HAP-1 (cell line): Measurements from ENCODE around the gene CLINT1.

Experiments used
- DNase-seq, 2 experiments: peaks; one replicate each; pipeline ENCODE4 v3.0.0-alpha.2; 2016 to 2020; ENCODE audit warnings: low spot score in 2 of 2
- H3K27me3 ChIP-seq: fragments of 250-450 bp; sonication (Bioruptor Pico); 2 replicates; pipeline ENCODE4 v1.5.1; 2020; ENCODE audit warnings: low read depth, mild to moderate bottlenecking, moderate library complexity
- H3K36me3 ChIP-seq: fragments of 250-450 bp; sonication (Bioruptor Pico); replicated peaks from 2 replicates; pipeline ENCODE4 v1.5.1; 2020; ENCODE audit warnings: mild to moderate bottlenecking
- H3K4me1 ChIP-seq: fragments of 250-450 bp; sonication (Bioruptor Pico); 2 replicates; pipeline ENCODE4 v1.5.1; 2020; ENCODE audit warnings: mild to moderate bottlenecking
- H3K4me3 ChIP-seq: fragments of 250-450 bp; sonication (Bioruptor Pico); 2 replicates; pipeline ENCODE4 v1.5.1; 2020; ENCODE audit warnings: mild to moderate bottlenecking, moderate library complexity
- H3K9me3 ChIP-seq: fragments of 250-450 bp; sonication (Bioruptor Pico); 2 replicates; pipeline ENCODE4 v1.5.1; 2020; ENCODE audit warnings: mild to moderate bottlenecking, moderate library complexity
- in situ Hi-C: fragments of 300-500 bp; cut with MboI; formaldehyde crosslinking; loops from 3 replicates; pipeline ENCODE4 v1.14.3; 2020; ENCODE audit warnings: low sequenced_read_pairs, inconsistent platforms, mixed read lengths

Gene CLINT1

GRCh38 chr5:157821405-157821804, 37.5 kb downstream of the CLINT1 start:
- no peak for DNase-seq
- in situ Hi-C loops: loop anchor here (25.0 kb wide), 1 partner anchor 1291 kb away; no protein-coding TSS in a partner anchor

GRCh38 chr5:157820593-157821252, 38.2 kb downstream of the CLINT1 start:
- Histone ChIP-seq H3K27me3 (no peaks in the 10 kb centered on the region), H3K4me1 (peaks cover 31% of the 10 kb centered on the region), H3K4me3 (no peak overlapping the region), H3K36me3 (peaks cover 8% of the 10 kb centered on the region), H3K9me3 (no peaks in the 10 kb centered on the region)
- DNase-seq: peak; percentile 62 to 67
- in situ Hi-C loops: loop anchor here (25.0 kb wide), 1 partner anchor 1292 kb away; no protein-coding TSS in a partner anchor

More at GRCh38 chr5:157821405-157821804, 37.5 kb downstream of the CLINT1 start:
- H3K27me3 ChIP-seq: no peaks in the 10 kb centered on the region
- no peak overlapping the region for H3K4me3 ChIP-seq
- peaks cover 31% of the 10 kb centered on the region for H3K4me1 ChIP-seq
- peaks cover 5% of the 10 kb centered on the region for H3K36me3 ChIP-seq
- H3K9me3 ChIP-seq: no peaks in the 10 kb centered on the region

- H3K36me3 ChIP-seq: peaks cover 13% of the 10 kb centered on the region
- DNase-seq: peak; percentile 23 to 75
- in situ Hi-C loops: loop anchor here (25.0 kb wide), 1 partner anchor 1293 kb away; no protein-coding TSS in a partner anchor
- H3K4me1 ChIP-seq: peaks cover 31% of the 10 kb centered on the region
- no peaks in the 10 kb centered on the region for H3K27me3 ChIP-seq
- H3K9me3 ChIP-seq: no peaks in the 10 kb centered on the region
- no peak overlapping the region for H3K4me3 ChIP-seq
Observed at GRCh38 chr5:157819502-157820115, 39.3 kb downstream of the CLINT1 start.

- Histone ChIP-seq H3K36me3 (peaks cover 21% of the 10 kb centered on the region), H3K4me1 (peaks cover 31% of the 10 kb centered on the region), H3K4me3 (no peak overlapping the region), H3K27me3 (no peaks in the 10 kb centered on the region), H3K9me3 (no peaks in the 10 kb centered on the region)
- DNase-seq: no peak
- in situ Hi-C loops: loop anchor here (25.0 kb wide), 1 partner anchor 1294 kb away; no protein-coding TSS in a partner anchor
Observed at GRCh38 chr5:157818368-157818767, 40.6 kb downstream of the CLINT1 start.

- in situ Hi-C loops: loop anchor here (25.0 kb wide), 1 partner anchor 1294 kb away; no protein-coding TSS in a partner anchor
- no peak for DNase-seq
Observed at GRCh38 chr5:157817928-157818327, 41.0 kb downstream of the CLINT1 start.

GRCh38 chr5:157817387-157817702, 41.6 kb downstream of the CLINT1 start:
- Histone ChIP-seq H3K4me1 (peaks cover 31% of the 10 kb centered on the region), H3K9me3 (no peaks in the 10 kb centered on the region), H3K4me3 (no peak overlapping the region), H3K27me3 (no peaks in the 10 kb centered on the region), H3K36me3 (peaks cover 22% of the 10 kb centered on the region)
- in situ Hi-C loops: loop anchor here (25.0 kb wide), 1 partner anchor 1295 kb away; no protein-coding TSS in a partner anchor
- no peak for DNase-seq

More at GRCh38 chr5:157817928-157818327, 41.0 kb downstream of the CLINT1 start:
- peaks cover 22% of the 10 kb centered on the region for H3K36me3 ChIP-seq
- peaks cover 31% of the 10 kb centered on the region for H3K4me1 ChIP-seq
- H3K4me3 ChIP-seq: no peak overlapping the region
- H3K27me3 ChIP-seq: no peaks in the 10 kb centered on the region
- H3K9me3 ChIP-seq: no peaks in the 10 kb centered on the region

- DNase-seq: no peak
- in situ Hi-C loops: loop anchor here (25.0 kb wide), 1 partner anchor 1295 kb away; no protein-coding TSS in a partner anchor
- H3K4me1 ChIP-seq: peaks cover 31% of the 10 kb centered on the region
- H3K9me3 ChIP-seq: no peaks in the 10 kb centered on the region
- H3K27me3 ChIP-seq: no peaks in the 10 kb centered on the region
- H3K36me3 ChIP-seq: peaks cover 22% of the 10 kb centered on the region
- no peak overlapping the region for H3K4me3 ChIP-seq
Observed at GRCh38 chr5:157816682-157817386, 42.1 kb downstream of the CLINT1 start.

- no peaks in the 10 kb centered on the region for H3K9me3 ChIP-seq
- H3K27me3 ChIP-seq: no peaks in the 10 kb centered on the region
- no peaks in the 10 kb centered on the region for H3K4me1 ChIP-seq
- DNase-seq: no peak
- no peak overlapping the region for H3K4me3 ChIP-seq
- in situ Hi-C loops: loop anchor here (25.0 kb wide), 1 partner anchor 1300 kb away; no protein-coding TSS in a partner anchor
- H3K36me3 ChIP-seq: peaks cover 47% of the 10 kb centered on the region
Observed at GRCh38 chr5:157812086-157812485, 46.9 kb downstream of the CLINT1 start.

GRCh38 chr5:157808043-157808442, 50.9 kb downstream of the CLINT1 start:
- no peak for DNase-seq
- Histone ChIP-seq H3K9me3 (no peaks in the 10 kb centered on the region), H3K36me3 (peaks cover 50% of the 10 kb centered on the region), H3K4me3 (no peak overlapping the region), H3K27me3 (no peaks in the 10 kb centered on the region), H3K4me1 (no peaks in the 10 kb centered on the region)
- in situ Hi-C loops: loop anchor here (25.0 kb wide), 1 partner anchor 1304 kb away; no protein-coding TSS in a partner anchor

- Histone ChIP-seq H3K27me3 (no peaks in the 10 kb centered on the region), H3K4me3 (no peak overlapping the region), H3K36me3 (peaks cover 28% of the 10 kb centered on the region), H3K9me3 (no peaks in the 10 kb centered on the region), H3K4me1 (no peaks in the 10 kb centered on the region; the same call in 1 of the 2 replicates)
- no peak for DNase-seq
- in situ Hi-C loops: loop anchor here (25.0 kb wide), 1 partner anchor 1310 kb away; no protein-coding TSS in a partner anchor
Observed at GRCh38 chr5:157802736-157803135, 56.2 kb downstream of the CLINT1 start.

- H3K4me3 ChIP-seq: no peak overlapping the region
- H3K9me3 ChIP-seq: no peaks in the 10 kb centered on the region
- peaks cover 20% of the 10 kb centered on the region for H3K36me3 ChIP-seq
- DNase-seq: no peak
- no peaks in the 10 kb centered on the region for H3K27me3 ChIP-seq
- H3K4me1 ChIP-seq: no peaks in the 10 kb centered on the region; the same call in 1 of the 2 replicates
- in situ Hi-C loops: loop anchor here (25.0 kb wide), 1 partner anchor 1312 kb away; no protein-coding TSS in a partner anchor
Observed at GRCh38 chr5:157800137-157800536, 58.8 kb downstream of the CLINT1 start.

GRCh38 chr5:157799578-157799977, 59.4 kb downstream of the CLINT1 start:
- DNase-seq: no peak
- Histone ChIP-seq H3K36me3 (peaks cover 16% of the 10 kb centered on the region), H3K27me3 (no peaks in the 10 kb centered on the region), H3K4me3 (no peak overlapping the region), H3K4me1 (no peaks in the 10 kb centered on the region; the same call in 1 of the 2 replicates), H3K9me3 (no peaks in the 10 kb centered on the region)
- in situ Hi-C loops: no loop called here

GRCh38 chr5:157793301-157793700, 65.6 kb downstream of the CLINT1 start:
- in situ Hi-C loops: no loop called here
- Histone ChIP-seq H3K9me3 (no peaks in the 10 kb centered on the region), H3K4me3 (no peak overlapping the region), H3K4me1 (no peaks in the 10 kb centered on the region), H3K27me3 (no peaks in the 10 kb centered on the region), H3K36me3 (peaks cover 24% of the 10 kb centered on the region)
- DNase-seq: no peak
